Adrenal gland (tissue), 12 donors: ENCODE data around the gene AREL1. TPM values are rescaled to one million over a fixed set of nuclear protein-coding genes. Genes with fewer than 3 reads are reported as not detected.

ENCODE experiments used
- DNase-seq, 7 donors: peaks; one replicate each; pipeline ENCODE4 v3.0.0-alpha.2; 2019 to 2020
- H3K27ac ChIP-seq, 5 donors: fragments of 200-600 bp; sonication (generic) in 4 of 5; 1 replicate in 3 of 5; 2 replicates in 2 of 5; pipeline versions ENCODE4 v1.5.1 to v1.8.0; 2016 to 2020; ENCODE audit warnings: mild to moderate bottlenecking in 1 of 5
- H3K27me3 ChIP-seq: fragments of 200-600 bp; 2 replicates; pipeline ENCODE4 v1.8.0; 2021
- H3K36me3 ChIP-seq, 2 donors: fragments of 200-600 bp; replicated peaks in 1 of 2; 1 replicate in 1 of 2; 2 replicates in 1 of 2; pipeline versions ENCODE4 v1.5.1 to v1.8.0; 2018 to 2022
- H3K4me1 ChIP-seq, 2 donors: fragments of 200-600 bp; replicated peaks in 1 of 2; 1 replicate in 1 of 2; 2 replicates in 1 of 2; pipeline versions ENCODE4 v1.5.1 to v1.8.0; 2018 to 2021
- H3K4me3 ChIP-seq, 4 donors: fragments of 200-600 bp; sonication (generic) in 3 of 4; one replicate each; pipeline ENCODE4 v1.5.1; 2016 to 2018
- H3K9me3 ChIP-seq, 3 donors: fragments of 200-600 bp; sonication (generic) in 1 of 3; replicated peaks in 1 of 3; 1 replicate in 2 of 3; 2 replicates in 1 of 3; pipeline versions ENCODE4 v1.5.1 to v1.8.0; 2016 to 2021
- CTCF ChIP-seq, 6 experiments: fragments of 450-650 bp in 4 of 6; fragments of 200-600 bp in 2 of 6; sonication (generic) in 1 of 6; IDR thresholded peaks; 1 replicate in 5 of 6; 2 replicates in 1 of 6; pipeline versions ENCODE4 v1.5.1 to v1.8.0; 2016 to 2021; ENCODE audit warnings: antibody characterized with exemption in 6 of 6, mild to moderate bottlenecking in 2 of 6, moderate library complexity in 1 of 6
- POLR2A ChIP-seq, 2 donors: fragments of 450-650 bp; IDR thresholded peaks; one replicate each; pipeline ENCODE4 v1.6.1; 2017; ENCODE audit warnings: antibody characterized with exemption in 2 of 2, mild to moderate bottlenecking in 2 of 2, moderate library complexity in 1 of 2
- WGBS, 4 donors: extraction: QIAGEN DNeasy Blood & Tissue Kit in 2 of 4; methylation state at CpG; one replicate each; pipeline versions ENCODE4 v1.1.5 to v1.1.7; 2013 to 2017; 5-methylcytosine and 5-hydroxymethylcytosine counted together
- intact Hi-C, 2 donors: fragments of 100-400 bp; cut with DNase I; formaldehyde crosslinking; loops; one replicate each; pipeline versions ENCODE4 v1.14.1 to v1.15.0; 2022 to 2023
- polyA plus RNA-seq, 3 donors: library from polyadenylated mRNA; stranded (reverse); fragments of 200-250 nt in 2 of 3; fragments of 350-450 nt in 1 of 3; fragmentation: Illumina TruSeq in 1 of 3; extraction: RNeasy Lipid Tissue Mini Kit (QIAGEN cat#74804) in 1 of 3; gene quantifications; one replicate each; pipeline ENCODE4 v1.2.3, GENCODE V29; 2013 to 2014
- total RNA-seq, 9 donors: library from RNA; depleted of rRNA in 4 of 9; stranded (reverse); fragments of >200 nt in 4 of 9; fragments of 120-200 nt in 1 of 9; fragmentation: NEBNext Ultra II Directional in 1 of 9; extraction: Animal tissue kit (Norgen Biotek cat#: 25700) in 1 of 9; gene quantifications; one replicate each; pipeline versions ENCODE4 v1.1.0 to v1.2.4, GENCODE V29; 2013 to 2023
- donor health status: healthy with polysubstance abuse.
- donor health status: Bipolar disorder and iron deficiency.
- donor health status: DM: yes; HTN: yes; CAD: no.
- donor health status: DM: no; HTN: no; CAD: no.
- donor health status: DM: no; HTN: no; CAD: no.
- donor health status: DM: yes; HTN: yes; CAD: no.

Gene AREL1
- total and polyA plus RNA-seq, 12 donors, result 13.0 to 36.7 (median 29.8) TPM

DNA sequence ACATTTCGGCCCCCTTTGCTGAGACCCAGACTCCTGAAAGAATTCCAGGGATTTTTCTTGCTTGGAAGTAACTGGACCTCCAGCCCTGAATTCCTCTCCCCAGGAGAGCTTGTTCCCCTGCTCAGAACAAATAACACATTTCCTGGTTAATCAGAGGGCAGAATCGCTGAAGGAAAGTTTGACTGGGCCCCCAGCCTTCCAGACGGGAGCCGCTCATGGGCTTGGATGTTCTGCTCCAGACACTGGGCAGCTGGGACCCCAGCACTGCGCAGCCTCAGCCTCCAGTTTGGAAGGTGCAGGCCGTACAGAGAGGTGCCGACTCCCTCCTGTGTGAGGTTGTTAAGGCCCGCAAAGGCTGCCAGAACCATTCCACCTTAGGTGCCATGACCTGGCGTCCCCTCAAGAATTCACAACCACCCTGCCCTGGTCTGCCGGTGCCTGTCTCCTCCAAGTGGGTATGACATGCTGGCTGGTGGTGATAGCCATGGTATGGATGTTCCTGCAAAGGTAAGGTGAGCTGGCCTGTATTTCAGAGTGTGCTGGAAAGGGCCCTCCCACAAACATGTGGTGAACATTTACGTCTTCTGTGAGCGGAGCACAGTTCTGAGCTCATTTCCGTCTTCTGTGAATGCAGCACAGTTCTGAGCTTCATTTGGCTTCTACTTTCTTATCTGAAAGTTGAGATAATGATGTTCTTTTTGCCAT, 95.7 kb downstream of the AREL1 start:
- H3K27ac ChIP-seq, result no peak overlapping the region
- no peaks in the 10 kb centered on the region for H3K9me3 ChIP-seq
- peaks cover 16% of the 10 kb centered on the region for H3K27me3 ChIP-seq
- WGBS, 4 donors, result 81 to 88% (median 82%) methylated on average over 4 to 13 of the region's 13 CpGs
- intact Hi-C loops, result loop anchor here in 1 of 2 donors (10.0 kb wide), 1 partner anchor 252 kb away; no protein-coding TSS in a partner anchor
- TF ChIP-seq POLR2A (IDR thresholded peaks at IDR 0.05) (no peak), CTCF (IDR thresholded peaks at IDR 0.05) (no peak)
- no peaks in the 10 kb centered on the region for H3K36me3 ChIP-seq
- no peak for DNase-seq
- H3K4me1 ChIP-seq, result peaks cover 5 to 18% of the 10 kb centered on the region in 2 donors
- no peak overlapping the region for H3K4me3 ChIP-seq

- intact Hi-C loops, result loop anchor here in 1 of 2 donors (10.0 kb wide), 1 partner anchor 252 kb away; no protein-coding TSS in a partner anchor
- Histone ChIP-seq H3K27me3 (peaks cover 20% of the 10 kb centered on the region), H3K9me3 (no peaks in the 10 kb centered on the region), H3K36me3 (no peaks in the 10 kb centered on the region), H3K4me1 (peaks cover 5 to 24% of the 10 kb centered on the region in 2 donors), H3K27ac (no peak overlapping the region), H3K4me3 (no peak overlapping the region)
- DNase-seq, result peak in 4 of 7 donors; percentile 45 to 59 (median 53)
- WGBS, 4 donors, result 31 to 45% (median 37%) methylated on average over 4 of the region's 4 CpGs
- TF ChIP-seq CTCF (IDR thresholded peaks at IDR 0.05) (no peak), POLR2A (IDR thresholded peaks at IDR 0.05) (no peak)
These were observed 96.4 kb downstream of the AREL1 start for GRCh38 chr14:74616507-74616906.

DNA sequence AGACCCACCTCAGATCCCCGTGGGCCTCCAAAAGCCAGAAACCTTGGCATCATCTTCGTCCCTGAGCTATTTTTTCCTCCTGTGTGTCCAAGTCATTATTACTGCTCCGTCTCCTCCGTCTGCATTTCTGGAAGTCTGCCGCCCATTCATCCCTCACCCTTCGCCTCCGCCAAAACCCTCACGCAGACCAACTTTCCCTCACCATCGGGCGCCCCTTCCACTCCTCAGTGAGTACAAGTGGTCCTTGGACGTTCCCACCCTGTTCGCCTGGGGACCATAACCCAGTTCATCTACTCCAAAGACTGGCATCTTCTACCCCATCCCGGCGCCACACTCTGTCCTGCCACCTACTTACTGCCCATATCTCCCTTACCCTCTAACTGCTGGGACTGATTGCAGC, 97.1 kb downstream of the AREL1 start:
- H3K9me3 ChIP-seq, result no peaks in the 10 kb centered on the region
- peaks cover 5 to 28% of the 10 kb centered on the region in 2 donors for H3K4me1 ChIP-seq
- peaks cover 24% of the 10 kb centered on the region for H3K27me3 ChIP-seq
- H3K4me3 ChIP-seq, result no peak overlapping the region
- no peak overlapping the region for H3K27ac ChIP-seq
- H3K36me3 ChIP-seq, result no peaks in the 10 kb centered on the region
- intact Hi-C loops, result loop anchor here in 1 of 2 donors (10.0 kb wide), 1 partner anchor 251 kb away; no protein-coding TSS in a partner anchor
- TF ChIP-seq POLR2A (IDR thresholded peaks at IDR 0.05) (no peak), CTCF (IDR thresholded peaks at IDR 0.05) (no peak)
- WGBS, 4 donors, result 82 to 88% (median 85%) methylated on average over 14 of the region's 14 CpGs
- DNase-seq, result no peak

- Histone ChIP-seq H3K4me1 (peaks cover 5 to 26% of the 10 kb centered on the region in 2 donors), H3K9me3 (no peaks in the 10 kb centered on the region), H3K27me3 (peaks cover 24% of the 10 kb centered on the region), H3K4me3 (no peak overlapping the region), H3K36me3 (no peaks in the 10 kb centered on the region), H3K27ac (no peak overlapping the region)
- TF ChIP-seq CTCF (IDR thresholded peaks at IDR 0.05) (no peak), POLR2A (IDR thresholded peaks at IDR 0.05) (no peak)
- intact Hi-C loops, result loop anchor here in 1 of 2 donors (5.0 to 10.0 kb wide), 3 partner anchors 113 to 250 kb away; no protein-coding TSS in a partner anchor
- DNase-seq, result no peak
- 68 to 82% (median 80%) methylated on average over 4 to 8 of the region's 8 CpGs for WGBS, 4 donors
These were observed 98.1 kb downstream of the AREL1 start for GRCh38 chr14:74614508-74615495.
